Heart right ventricle (tissue), 16 donors: ENCODE data around the gene DCTN2. TPM values are rescaled to one million over a fixed set of nuclear protein-coding genes. Genes with fewer than 3 reads are reported as not detected.
A peak's percentile ranks its signal among the peaks of the same experiment; 100 is the strongest.

Experiments
- ATAC-seq, 8 donors: fragments of 200-7000 bp; cut with Tn5 transposase; one replicate each; pipeline ENCODE4 v1.9.1; 2020; ENCODE audit warnings: mild to moderate bottlenecking in 8 of 8, moderate library complexity in 8 of 8, moderate number of reproducible peaks in 1 of 8
- DNase-seq, 2 donors: peaks; one replicate each; pipeline ENCODE4 v3.0.0-alpha.2; 2020
- H3K27ac ChIP-seq, 10 donors: fragments of 200-600 bp; sonication (generic) in 2 of 10; one replicate each; pipeline versions ENCODE4 v1.5.0 to v1.8.0; 2020 to 2022; ENCODE audit warnings: mild to moderate bottlenecking in 3 of 10
- H3K27me3 ChIP-seq, 7 donors: fragments of 200-600 bp; one replicate each; pipeline ENCODE4 v1.8.0; 2021 to 2022; ENCODE audit warnings: mild to moderate bottlenecking in 2 of 7
- H3K36me3 ChIP-seq, 9 donors: fragments of 200-600 bp; sonication (generic) in 1 of 9; one replicate each; pipeline versions ENCODE4 v1.5.0 to v1.8.0; 2020 to 2022; ENCODE audit warnings: mild to moderate bottlenecking in 2 of 9
- H3K4me1 ChIP-seq, 9 donors: fragments of 200-600 bp; sonication (generic) in 1 of 9; one replicate each; pipeline versions ENCODE4 v1.5.0 to v1.8.0; 2020 to 2022; ENCODE audit warnings: mild to moderate bottlenecking in 4 of 9
- H3K4me3 ChIP-seq, 10 donors: fragments of 200-600 bp; sonication (generic) in 2 of 10; one replicate each; pipeline versions ENCODE4 v1.5.0 to v1.8.0; 2020 to 2022; ENCODE audit warnings: mild to moderate bottlenecking in 7 of 10, moderate library complexity in 2 of 10
- H3K9me3 ChIP-seq, 11 donors: fragments of 200-600 bp in 10 of 11; sonication (generic) in 2 of 11; one replicate each; pipeline versions ENCODE4 v1.5.0 to v1.8.0; 2013 to 2022; ENCODE audit warnings: mild to moderate bottlenecking in 2 of 11, control low read depth in 1 of 11, moderate library complexity in 1 of 11
- CTCF ChIP-seq, 9 donors: fragments of 200-600 bp; sonication (generic) in 2 of 9; IDR thresholded peaks; one replicate each; pipeline versions ENCODE4 v1.5.0 to v1.8.0; 2021 to 2022; ENCODE audit warnings: antibody characterized with exemption in 9 of 9, mild to moderate bottlenecking in 5 of 9, moderate library complexity in 1 of 9
- WGBS, 2 donors: extraction: QIAGEN DNeasy Blood & Tissue Kit; methylation state at CpG; one replicate each; pipeline ENCODE4 v1.1.7; 2013; ENCODE audit warnings: inconsistent platforms in 1 of 2; 5-methylcytosine and 5-hydroxymethylcytosine counted together
- intact Hi-C, 10 donors: fragments of 100-400 bp; cut with DNase I; formaldehyde crosslinking; loops; one replicate each; pipeline versions ENCODE4 v1.11.1 to v1.14.2; 2022
- polyA plus RNA-seq, 2 donors: library from polyadenylated mRNA; stranded (reverse); fragments of 200-250 nt; gene quantifications; one replicate each; pipeline ENCODE4 v1.2.3, GENCODE V29; 2013
- total RNA-seq, 10 donors: library from RNA; stranded (reverse); fragmentation: NEBNext Ultra II Directional in 3 of 10; extraction: Animal tissue kit (Norgen Biotek cat#: 25700) in 3 of 10; gene quantifications; one replicate each; pipeline versions ENCODE4 v1.2.1 to v1.2.4, GENCODE V29; 2021 to 2023
- donor health status: Arrhythmogenic right ventricular cardiomyopathy.
- donor health status: ischemic (EF 13 %, LVEDD 7.1; RV severe dilation, severe dysfunction).
- donor health status: healthy with polysubstance abuse.
- donor health status: DM: no; HTN: yes; CAD: no.
- donor health status: DM: no; HTN: no; CAD: no.
- donor health status: ischemic (EF 25% LVEDD 6.9; RV normal size, moderate dysfunction).
- donor health status: ischemic (EF 25% LVEDD 5.7; RV mildly dilated, moderate dysfunction).
- donor health status: healthy.
- donor health status: DM: yes; HTN: yes; CAD: no.
- donor health status: Ischemic cardiomyopathy.
- donor health status: ischemic (EF 35%, LVEDD 5.7; RV mildly dilated, moderate dysfunction).
- donor health status: nonischemic (EF 11% LVEDD 7.7; RV severe dilation, severe dysfunction).
- donor health status: DM: yes; HTN: yes; CAD: no.
- donor health status: PGD.
- donor health status: ischemic (EF 29% LVEDD 5.4; RV normal size, mild dysfunction).
- donor health status: nonischemic (EF 23%, LVEDD 6.1; RV moderate dilation, normal function).

The DCTN2 gene
- total and polyA plus RNA-seq, 12 donors: 45.9 to 174 (median 101) TPM

- DNase-seq (no peak), ATAC-seq (no peak)
- Histone ChIP-seq H3K36me3 (no peaks in the 10 kb centered on the region), H3K4me1 (no peaks in the 10 kb centered on the region), H3K27me3 (peaks cover 0 to 29% (median 10%) of the 10 kb centered on the region in 7 donors), H3K4me3 (no peak overlapping the region), H3K27ac (no peak overlapping the region), H3K9me3 (no peaks in the 10 kb centered on the region)
- no peak for TF ChIP-seq CTCF (IDR thresholded peaks at IDR 0.05)
- WGBS, 2 donors: 87 to 100% methylated on average over 2 of the region's 2 CpGs
- intact Hi-C loops: no loop called here
These were observed 37.1 kb upstream of the DCTN2 start for GRCh38 chr12:57584050-57584449.

DNA sequence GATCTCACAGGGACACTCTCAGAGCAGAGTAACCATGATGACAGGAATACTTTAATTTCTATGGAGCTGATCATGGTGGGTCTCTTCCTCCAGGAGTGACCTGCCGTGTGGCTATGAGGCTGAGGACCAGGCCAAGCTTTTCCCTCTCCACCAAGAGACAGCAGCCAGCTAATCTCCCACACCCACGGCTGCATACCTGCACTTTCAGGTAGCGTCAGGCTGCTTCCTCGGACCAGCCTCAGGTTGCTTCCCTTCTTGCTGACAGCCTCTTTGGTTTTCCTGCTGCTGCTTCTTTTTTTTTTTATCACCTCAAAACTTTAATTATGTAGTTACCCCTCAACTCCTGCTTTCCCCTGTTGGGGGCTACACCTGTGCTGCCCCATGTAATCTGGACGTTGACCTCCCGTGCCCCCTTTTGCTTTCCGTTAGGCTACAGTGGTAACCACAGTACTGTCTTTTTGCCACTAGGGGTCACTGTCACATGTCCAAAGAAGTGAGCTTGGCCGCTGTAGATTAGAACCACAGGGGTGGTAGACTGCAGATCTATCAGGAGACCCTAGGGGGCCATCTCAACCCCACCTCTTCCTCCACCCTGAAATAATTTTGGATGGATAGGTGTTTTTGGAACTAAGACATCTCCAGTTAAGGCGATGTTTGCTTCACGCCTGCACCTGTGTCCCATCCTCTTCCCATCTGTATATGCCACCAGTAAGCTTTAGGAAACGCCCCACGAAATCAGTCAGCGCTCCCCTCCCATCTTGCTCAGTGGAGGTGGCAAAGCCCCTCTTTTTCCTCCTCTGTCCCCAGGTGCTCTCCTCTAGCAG is 36.2 kb upstream of the DCTN2 start:
- WGBS, 2 donors: 45 to 46% methylated on average over 13 of the region's 13 CpGs
- ATAC-seq (peak; percentile 90 to 98 (median 95)), DNase-seq (peak in 1 of 2 donors; percentile 80)
- H3K9me3 ChIP-seq: no peaks in the 10 kb centered on the region
- H3K27ac ChIP-seq: no peak overlapping the region
- no peaks in the 10 kb centered on the region for H3K36me3 ChIP-seq
- H3K4me1 ChIP-seq: no peaks in the 10 kb centered on the region
- no peak overlapping the region for H3K4me3 ChIP-seq
- intact Hi-C loops: loop anchor here (1.0 to 2.0 kb wide), 5 partner anchors 38 to 50 kb away; partner anchors contain the start of gene B4GALNT1 (in 2 of the 10)
- peaks cover 0 to 29% (median 7%) of the 10 kb centered on the region in 7 donors for H3K27me3 ChIP-seq
- peak; percentile 91 to 98 (median 95) for TF ChIP-seq CTCF (IDR thresholded peaks at IDR 0.05)

- Histone ChIP-seq H3K27me3 (peaks cover 0 to 21% (median 5%) of the 10 kb centered on the region in 7 donors), H3K9me3 (no peaks in the 10 kb centered on the region), H3K36me3 (no peaks in the 10 kb centered on the region), H3K27ac (no peak overlapping the region), H3K4me1 (no peaks in the 10 kb centered on the region), H3K4me3 (no peak overlapping the region)
- no peak for TF ChIP-seq CTCF (IDR thresholded peaks at IDR 0.05)
- intact Hi-C loops: loop anchor here in 7 of 10 donors (2.0 kb wide), 3 partner anchors 38 to 50 kb away; partner anchors contain the start of gene B4GALNT1 (in 2 of the 7)
- 95% methylated on average over 1 of the region's 1 CpG for WGBS, 2 donors
- DNase-seq (no peak), ATAC-seq (no peak)
These were observed 35.4 kb upstream of the DCTN2 start for GRCh38 chr12:57582440-57582839.

- no peak for DNase-seq
- peaks cover 0 to 16% (median 5%) of the 10 kb centered on the region in 7 donors for H3K27me3 ChIP-seq
- H3K36me3 ChIP-seq: no peaks in the 10 kb centered on the region
- 83% methylated on average over 1 of the region's 1 CpG for WGBS, 2 donors
- H3K4me3 ChIP-seq: no peak overlapping the region
- no peaks in the 10 kb centered on the region for H3K9me3 ChIP-seq
- H3K27ac ChIP-seq: no peak overlapping the region
- H3K4me1 ChIP-seq: no peaks in the 10 kb centered on the region
- no peak for TF ChIP-seq CTCF (IDR thresholded peaks at IDR 0.05)
- intact Hi-C loops: loop anchor here in 7 of 10 donors (2.0 kb wide), 3 partner anchors 39 to 51 kb away; partner anchors contain the start of gene B4GALNT1 (in 2 of the 7)
- ATAC-seq: no peak
These were observed 34.8 kb upstream of the DCTN2 start for GRCh38 chr12:57581802-57582201.
